IMR-90 (cell line): ENCODE data around the gene ZNF791. TPM values are rescaled to one million over a fixed set of nuclear protein-coding genes. Genes with fewer than 3 reads are reported as not detected.
A peak's percentile ranks its signal among the peaks of the same experiment; 100 is the strongest.

Experiments
- ATAC-seq: fragments of 200-7000 bp; cut with Tn5 transposase; 2 replicates; pipeline ENCODE4 v1.9.1; 2020; ENCODE audit warnings: low read depth, mild to moderate bottlenecking, moderate library complexity
- BruUV-seq: library from RNA; stranded (reverse); fragments of 400-500 nt; replicated peaks from 2 replicates; lab custom pipeline; 2021; lab: Mats Ljungman, UMichigan
- CTCF ChIA-PET: fragments of 300-600 bp; formaldehyde crosslinking; extraction: SDS; loops from one replicate; lab custom pipeline; 2021; ENCODE audit warnings: antibody characterized with exemption; lab: Yijun Ruan, JAX
- POLR2A ChIA-PET: fragments of 300-600 bp; sonication (Branson Sonifier 250); formaldehyde crosslinking; loops from one replicate; lab custom pipeline; 2022; ENCODE audit warnings: antibody characterized with exemption; ENCODE audit not compliant: unreplicated experiment; lab: Charles Lee
- DNase-seq: peaks from one replicate; pipeline ENCODE4 v3.0.0; 2013
- H2AFZ ChIP-seq: replicated peaks from 2 replicates; pipeline ENCODE3; 2013; ENCODE audit warnings: low read length, mild to moderate bottlenecking; ENCODE audit not compliant: poor library complexity
- H2AK5ac ChIP-seq: 2 replicates; pipeline ENCODE4 v1.6.1; 2013; ENCODE audit warnings: low read depth, low read length, inconsistent platforms
- H2AK9ac ChIP-seq: replicated peaks from 2 replicates; pipeline ENCODE3; 2013; ENCODE audit warnings: mild to moderate bottlenecking, low read depth, low read length, moderate library complexity; ENCODE audit not compliant: poor library complexity
- H2BK120ac ChIP-seq: 2 replicates; pipeline ENCODE4 v1.6.1; 2013; ENCODE audit warnings: low read depth, low read length, inconsistent platforms
- H2BK15ac ChIP-seq: 3 replicates; pipeline ENCODE4 v1.6.1; 2013; ENCODE audit warnings: low read depth, low read length, inconsistent platforms
- H2BK20ac ChIP-seq: 2 replicates; pipeline ENCODE4 v1.6.1; 2013; ENCODE audit warnings: low read depth, mild to moderate bottlenecking, inconsistent platforms, low read length, moderate library complexity
- H2BK5ac ChIP-seq: 2 replicates; pipeline ENCODE4 v1.6.1; 2013; ENCODE audit warnings: mild to moderate bottlenecking, low read depth, low read length, inconsistent platforms; ENCODE audit not compliant: poor library complexity, severe bottlenecking
- H3K14ac ChIP-seq: replicated peaks from 2 replicates; pipeline ENCODE4 v1.6.1; 2013; ENCODE audit warnings: low read depth, low read length, inconsistent platforms
- H3K18ac ChIP-seq: 2 replicates; pipeline ENCODE4 v1.6.1; 2013; ENCODE audit warnings: low read depth, low read length, control low read depth
- H3K23ac ChIP-seq: 2 replicates; pipeline ENCODE4 v1.6.1; 2013; ENCODE audit warnings: low read depth, low read length, inconsistent platforms
- H3K27ac ChIP-seq: 2 replicates; pipeline ENCODE4 v1.5.1; 2013; ENCODE audit warnings: mild to moderate bottlenecking, control low read depth, low read length; ENCODE audit not compliant: insufficient read depth
- H3K27me3 ChIP-seq: 2 replicates; pipeline ENCODE4 v1.6.1; 2013; ENCODE audit warnings: low read length; ENCODE audit not compliant: control insufficient read depth, insufficient read depth
- H3K36me3 ChIP-seq: 2 replicates; pipeline ENCODE4 v1.6.1; 2013; ENCODE audit warnings: low read length, mixed read lengths; ENCODE audit not compliant: control insufficient read depth, insufficient read depth
- H3K4ac ChIP-seq: 2 replicates; pipeline ENCODE4 v1.6.1; 2013; ENCODE audit warnings: low read depth, low read length, inconsistent platforms
- H3K4me1 ChIP-seq: 2 replicates; pipeline ENCODE4 v1.6.1; 2013; ENCODE audit warnings: low read length, mixed read lengths; ENCODE audit not compliant: control insufficient read depth, insufficient read depth
- H3K4me2 ChIP-seq: 2 replicates; pipeline ENCODE4 v1.6.1; 2013; ENCODE audit warnings: low read depth, mild to moderate bottlenecking, control low read depth, low read length, moderate library complexity
- H3K4me3 ChIP-seq: 2 replicates; pipeline ENCODE4 v1.5.1; 2013; ENCODE audit warnings: low read depth, mild to moderate bottlenecking, control low read depth, low read length, moderate library complexity; ENCODE audit not compliant: insufficient read depth
- H3K56ac ChIP-seq: 2 replicates; pipeline ENCODE4 v1.6.1; 2013; ENCODE audit warnings: low read length, inconsistent platforms; ENCODE audit not compliant: insufficient read depth; ENCODE audit errors: extremely low read depth
- H3K79me1 ChIP-seq, 2 experiments: 2 replicates each; pipeline ENCODE4 v1.6.1; 2013; ENCODE audit warnings: low read length in 2 of 2, inconsistent platforms in 1 of 2, low read depth in 1 of 2
- H3K9ac ChIP-seq: 2 replicates; pipeline ENCODE4 v1.6.1; 2013; ENCODE audit warnings: low read depth, low read length, control low read depth
- H3K9me1 ChIP-seq: 2 replicates; pipeline ENCODE4 v1.6.1; 2013; ENCODE audit warnings: low read length, inconsistent platforms; ENCODE audit not compliant: insufficient read depth
- H3K9me3 ChIP-seq: 2 replicates; pipeline ENCODE4 v1.6.1; 2013; ENCODE audit warnings: low read length; ENCODE audit not compliant: control insufficient read depth, insufficient read depth
- H4K20me1 ChIP-seq: 2 replicates; pipeline ENCODE4 v1.6.1; 2013; ENCODE audit warnings: low read length, inconsistent platforms; ENCODE audit not compliant: insufficient read depth
- H4K5ac ChIP-seq: 2 replicates; pipeline ENCODE4 v1.6.1; 2013; ENCODE audit warnings: mild to moderate bottlenecking, low read depth, low read length, control low read depth
- H4K8ac ChIP-seq, 2 experiments: 2 replicates each; pipeline ENCODE4 v1.6.1; 2013; ENCODE audit warnings: low read depth in 2 of 2, low read length in 2 of 2, control low read depth in 1 of 2, inconsistent platforms in 1 of 2
- H4K91ac ChIP-seq: 2 replicates; pipeline ENCODE4 v1.6.1; 2013; ENCODE audit warnings: low read depth, low read length, inconsistent platforms; ENCODE audit not compliant: insufficient read depth
- BHLHE40 ChIP-seq: fragments of 150-350 bp; IDR thresholded peaks from 2 replicates; pipeline ENCODE4 v1.6.1; 2016; ENCODE audit warnings: mild to moderate bottlenecking, low read depth, low read length
- CEBPB ChIP-seq: IDR thresholded peaks from 2 replicates; pipeline ENCODE4 v1.6.1; 2012; ENCODE audit warnings: low read depth, low read length, improper control_type of control experiment
- MAFK ChIP-seq: IDR thresholded peaks from 2 replicates; pipeline ENCODE4 v1.6.1; 2012; ENCODE audit warnings: low read depth, low read length, improper control_type of control experiment
- POLR2A ChIP-seq: IDR thresholded peaks from 2 replicates; pipeline ENCODE4 v1.6.1; 2012; ENCODE audit warnings: mild to moderate bottlenecking, low read depth, low read length
- SMC3 ChIP-seq: fragments of 150-350 bp; IDR thresholded peaks from 2 replicates; pipeline ENCODE4 v1.6.1; 2016; ENCODE audit warnings: low read depth, mild to moderate bottlenecking, antibody characterized with exemption, low read length, moderate library complexity
- WGBS, 2 experiments: methylation state at CpG; one replicate each; pipeline versions ENCODE4 v1.1.5 to v1.1.7; 2013; ENCODE audit warnings: missing lambda C conversion rate in 2 of 2; ENCODE audit not compliant: insufficient read length in 1 of 2; ENCODE audit errors: extremely low coverage in 2 of 2; 5-methylcytosine and 5-hydroxymethylcytosine counted together
- dilution Hi-C: fragments of 300-500 bp; cut with HindIII; formaldehyde crosslinking; loops from one replicate; pipeline ENCODE4 v1.14.3; 2018; ENCODE audit warnings: low sequenced_read_pairs; ENCODE audit not compliant: unreplicated experiment
- in situ Hi-C: fragments of 300-500 bp; cut with MboI; formaldehyde crosslinking; loops from 3 replicates; pipeline ENCODE4 v1.14.3; 2019; ENCODE audit warnings: low sequenced_read_pairs, inconsistent platforms, mixed read lengths
- intact Hi-C: fragments of 100-400 bp; cut with micrococcal nuclease; formaldehyde crosslinking; loops from 2 replicates; pipeline ENCODE4 v1.10.0; 2022
- polyA plus RNA-seq, 3 experiments: library from polyadenylated mRNA; depleted of rRNA; stranded (reverse); fragments of >200 nt; gene quantifications; 2 replicates each; pipeline ENCODE4 v1.2.3, GENCODE V29; 2012; ENCODE audit warnings: low replicate concordance in 1 of 3
- total RNA-seq: library from RNA; depleted of rRNA; stranded (reverse); fragments of >200 nt; gene quantifications from 2 replicates; pipeline ENCODE4 v1.2.3, GENCODE V29; 2012

The ZNF791 gene
- total and polyA plus RNA-seq, 2 of the 4 experiments (the other 2 are of a cell fraction) = 7.1 to 15.8 TPM

DNA sequence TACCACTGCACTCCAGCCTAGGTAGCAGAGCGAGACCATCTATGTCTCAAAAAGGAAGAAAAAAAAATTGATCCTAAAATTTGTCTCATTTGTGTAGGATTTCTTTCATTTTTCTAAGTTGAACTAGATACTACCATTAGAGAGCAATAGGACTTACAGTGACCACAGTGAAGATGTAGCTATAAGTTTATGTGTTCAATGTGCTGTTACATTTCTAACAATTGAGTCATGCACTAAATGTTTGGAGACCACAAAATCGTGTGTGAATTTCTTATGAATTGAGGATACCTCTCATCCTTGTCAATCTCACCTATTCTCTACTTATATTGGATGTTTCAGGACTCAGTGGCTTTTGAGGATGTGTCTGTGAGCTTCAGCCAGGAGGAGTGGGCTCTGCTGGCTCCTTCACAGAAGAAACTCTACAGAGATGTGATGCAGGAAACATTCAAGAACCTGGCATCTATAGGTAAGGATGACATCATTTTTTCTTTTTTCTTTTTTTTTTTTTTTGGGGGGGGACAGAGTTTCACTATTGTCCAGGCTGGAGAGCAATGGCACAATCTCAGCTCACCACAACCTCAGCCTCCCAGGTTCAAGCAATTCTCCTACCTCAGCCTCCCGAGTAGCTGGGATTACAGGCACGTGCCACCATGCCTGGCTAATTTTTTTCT is 12.8 kb downstream of the ZNF791 start:
- no peak overlapping the region for H3K4me3 ChIP-seq
- DNase-seq (peak; percentile 47), ATAC-seq (peak; percentile 35; the same call in 1 of the 2 replicates)
- peaks cover 49% of the 10 kb centered on the region for H3K36me3 ChIP-seq
- dilution Hi-C loops = no loop called here
- no peak overlapping the region for H4K8ac ChIP-seq
- H3K23ac ChIP-seq = no peak overlapping the region
- H2BK20ac ChIP-seq = no peak overlapping the region
- H3K9ac ChIP-seq = no peak overlapping the region
- no peak overlapping the region for H2AFZ ChIP-seq
- H2AK9ac ChIP-seq = no peak overlapping the region
- peaks cover 6 to 15% of the 10 kb centered on the region in 2 experiments for H3K79me1 ChIP-seq
- no CpG with 5 or more reads among the region's 4 CpGs for WGBS, 2 experiments
- no TSS peak for BruUV-seq
- H2BK15ac ChIP-seq = no peak overlapping the region
- intact Hi-C loops = no loop called here
- no peak overlapping the region for H2BK120ac ChIP-seq
- in situ Hi-C loops = no loop called here
- no peaks in the 10 kb centered on the region for H3K9me1 ChIP-seq
- H3K56ac ChIP-seq = no peak overlapping the region
- H3K9me3 ChIP-seq = peaks cover 41% of the 10 kb centered on the region
- H4K5ac ChIP-seq = no peak overlapping the region
- H2BK5ac ChIP-seq = no peak overlapping the region
- ChIA-PET CTCF (no interaction called here), POLR2A (no interaction called here)
- no peaks in the 10 kb centered on the region; the same call in 1 of the 2 replicates for H3K4me1 ChIP-seq
- no peak overlapping the region for H4K91ac ChIP-seq
- peaks cover 20% of the 10 kb centered on the region for H4K20me1 ChIP-seq
- H3K27ac ChIP-seq = no peak overlapping the region
- H3K27me3 ChIP-seq = no peaks in the 10 kb centered on the region
- H3K14ac ChIP-seq = no peak overlapping the region
- no peak overlapping the region for H2AK5ac ChIP-seq
- H3K18ac ChIP-seq = no peak overlapping the region
- H3K4ac ChIP-seq = no peak overlapping the region
- no peak for TF ChIP-seq MAFK
- no peak for TF ChIP-seq SMC3
- no peak for TF ChIP-seq POLR2A
- TF ChIP-seq CEBPB = no peak
- no peak for TF ChIP-seq BHLHE40
- H3K4me2 ChIP-seq = no peak overlapping the region
